ENCODE measurements around the gene MAGEB16.

GRCh38 chrX:35847736-35848135 lies 49.6 kb downstream of the MAGEB16 start:
- TF ChIP-seq POLR2A (IDR thresholded peaks at IDR 0.05) (no peak), CTCF (IDR thresholded peaks at IDR 0.05) (no peak)
